ENCODE data around the gene MGAM2.

MGAM2 gene

DNA sequence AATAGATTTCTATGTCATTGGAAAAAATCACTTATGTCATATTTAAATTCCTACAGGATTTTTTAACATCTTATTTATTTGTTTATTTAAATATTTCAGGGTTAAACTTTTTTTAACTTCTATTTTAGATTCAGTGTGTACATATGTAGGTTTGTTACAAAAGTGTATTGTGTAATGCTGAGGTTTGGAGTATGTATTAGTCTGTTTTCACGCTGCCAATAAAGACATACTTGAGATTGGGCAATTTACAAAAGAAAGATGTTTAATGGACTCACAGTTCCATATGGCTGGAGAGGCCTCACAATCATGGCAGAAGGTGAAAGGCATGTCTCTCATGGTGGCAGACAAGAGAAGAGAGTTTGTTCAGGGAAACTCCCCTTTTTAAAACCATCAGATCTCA lies 65.4 kb downstream of the MGAM2 start:
- no peak for DNase-seq (ENCODE audit: low spot score)

DNA sequence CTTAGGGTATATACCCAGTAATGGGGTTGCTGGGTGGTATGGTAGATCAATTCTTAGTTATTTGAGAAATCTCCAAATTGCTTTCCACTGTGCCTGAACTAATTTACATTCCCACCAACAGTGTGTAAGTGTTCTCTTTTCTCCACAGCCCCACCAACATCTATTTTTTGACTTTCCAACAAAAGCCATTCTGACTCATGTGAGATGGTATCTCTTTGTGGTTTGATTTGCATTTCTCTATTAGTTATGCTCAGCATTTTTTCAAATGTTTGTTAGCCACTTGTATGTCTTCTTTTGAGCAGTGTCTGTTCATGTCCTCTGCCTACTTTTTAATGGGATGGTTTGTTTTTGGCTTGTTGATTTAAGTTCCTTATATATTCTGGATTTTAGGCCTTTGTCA lies 66.4 kb downstream of the MGAM2 start:
- DNase-seq (ENCODE audit: low spot score) = no peak

DNA sequence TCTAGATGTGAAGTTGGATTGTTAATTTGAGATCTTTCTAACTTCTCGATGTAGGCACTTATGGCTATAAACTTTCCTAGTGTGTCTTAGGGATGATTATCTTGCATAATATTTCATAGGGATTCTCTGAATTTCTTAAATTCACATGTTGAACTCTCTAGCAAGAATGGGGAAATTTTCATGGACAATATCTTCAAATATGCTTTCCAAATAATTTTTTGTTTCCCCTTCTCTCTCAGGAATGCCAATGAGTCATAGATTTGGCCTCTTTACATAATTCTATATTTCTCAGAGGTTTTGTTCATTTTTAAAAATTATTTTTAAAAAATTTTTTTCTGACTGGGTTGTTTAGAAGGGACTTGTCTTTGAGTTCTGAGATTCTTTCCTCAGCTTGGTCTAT lies 68.9 kb downstream of the MGAM2 start:
- DNase-seq (ENCODE audit: low spot score) = no peak

DNA sequence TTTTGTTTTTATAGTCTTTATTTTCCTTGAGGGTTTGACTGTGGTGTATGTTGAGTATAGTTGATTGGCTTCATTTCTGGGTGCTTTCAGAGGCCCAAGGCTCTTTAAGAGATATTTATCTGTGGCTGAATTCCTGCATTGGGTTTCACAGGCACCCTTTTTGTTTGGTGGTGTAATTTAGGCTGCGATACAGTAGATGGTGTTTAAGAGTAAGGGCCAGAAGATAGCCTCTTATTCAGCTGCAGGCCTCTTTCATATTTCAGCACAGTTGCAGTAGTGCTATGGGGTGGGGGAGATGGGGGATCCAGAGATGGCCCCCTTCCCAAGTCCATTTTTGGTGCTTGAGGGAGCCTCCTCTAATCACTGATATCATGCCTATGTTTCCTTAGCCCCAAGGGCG lies 69.7 kb downstream of the MGAM2 start:
- DNase-seq (ENCODE audit: low spot score) = no peak

DNA sequence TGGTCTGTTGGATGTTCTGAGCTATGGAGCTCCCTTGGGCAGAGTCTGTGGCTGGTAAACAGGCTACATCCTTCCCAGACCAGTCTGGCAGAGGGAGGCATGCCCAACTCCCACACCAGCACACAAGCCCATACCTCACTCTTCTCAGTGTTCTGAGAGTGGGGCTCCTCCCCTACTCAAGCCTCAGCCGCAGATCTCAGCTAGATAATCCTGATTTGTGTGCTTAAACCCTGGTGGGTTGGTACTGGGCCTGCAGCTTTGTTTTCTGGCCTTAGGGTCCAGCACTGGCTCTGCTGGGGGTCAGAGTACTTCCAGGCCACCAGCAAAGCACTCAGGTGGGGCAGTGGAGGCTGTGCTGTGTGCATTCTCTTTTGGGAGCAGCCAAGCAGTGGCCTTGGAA lies 70.4 kb downstream of the MGAM2 start:
- DNase-seq (ENCODE audit: low spot score) = no peak

DNA sequence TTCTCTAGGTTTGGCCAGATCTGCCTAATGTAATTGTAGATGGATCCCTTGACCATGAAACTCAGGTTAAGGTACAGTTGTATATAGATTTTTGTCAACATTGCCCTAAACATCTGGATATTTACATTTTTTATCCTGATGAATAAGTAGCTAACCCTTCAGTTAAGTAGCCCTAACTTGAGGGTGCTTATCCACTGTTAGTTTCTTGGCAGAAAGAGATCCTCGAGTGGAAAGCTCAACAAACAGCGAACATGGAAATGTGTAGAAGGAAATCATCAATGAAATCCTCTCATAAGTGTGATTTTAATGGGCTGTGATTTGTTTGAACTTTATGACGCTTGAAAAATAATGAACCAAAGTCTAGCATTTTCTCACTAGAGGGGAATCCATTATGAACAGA lies 73.6 kb downstream of the MGAM2 start:
- no peak for DNase-seq (ENCODE audit: low spot score)

DNA sequence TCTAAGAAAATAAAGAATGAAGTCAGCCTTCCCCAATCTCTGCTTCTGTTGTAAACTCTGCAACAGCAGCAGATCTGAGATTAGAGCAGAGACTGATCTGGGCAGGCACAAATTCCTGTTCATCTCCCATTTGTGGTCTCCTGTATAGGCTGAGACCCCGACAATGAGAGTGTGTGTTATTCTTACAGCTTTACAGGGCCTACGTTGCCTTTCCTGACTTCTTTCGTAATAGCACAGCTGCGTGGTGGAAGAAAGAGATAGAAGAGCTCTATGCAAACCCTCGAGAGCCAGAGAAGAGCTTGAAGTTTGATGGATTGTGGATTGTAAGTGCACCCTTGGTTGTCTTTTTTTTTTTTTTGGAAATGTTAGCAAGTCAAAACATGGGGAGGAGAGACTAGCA lies 74.3 kb downstream of the MGAM2 start:
- no peak for DNase-seq (ENCODE audit: low spot score)

DNA sequence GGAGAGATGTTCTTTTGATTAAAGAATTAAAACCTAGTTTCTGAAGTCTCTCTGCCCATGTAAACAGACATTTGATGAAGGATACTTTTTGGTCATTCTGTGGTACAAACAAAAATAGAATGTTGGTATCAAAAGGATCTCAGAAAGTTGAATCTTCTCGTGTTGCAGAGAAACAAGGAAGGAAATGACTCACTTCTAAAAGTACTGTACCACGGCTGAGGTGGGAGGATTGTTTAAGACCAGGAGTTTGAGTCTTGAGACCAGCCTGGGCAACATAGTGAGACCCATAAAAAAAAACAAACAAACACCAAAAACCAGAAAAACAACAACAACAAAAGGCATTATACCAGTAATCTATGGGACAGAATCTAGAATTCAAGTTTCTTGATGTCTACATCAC lies 76.6 kb downstream of the MGAM2 start:
- no peak for DNase-seq (ENCODE audit: low spot score)

DNA sequence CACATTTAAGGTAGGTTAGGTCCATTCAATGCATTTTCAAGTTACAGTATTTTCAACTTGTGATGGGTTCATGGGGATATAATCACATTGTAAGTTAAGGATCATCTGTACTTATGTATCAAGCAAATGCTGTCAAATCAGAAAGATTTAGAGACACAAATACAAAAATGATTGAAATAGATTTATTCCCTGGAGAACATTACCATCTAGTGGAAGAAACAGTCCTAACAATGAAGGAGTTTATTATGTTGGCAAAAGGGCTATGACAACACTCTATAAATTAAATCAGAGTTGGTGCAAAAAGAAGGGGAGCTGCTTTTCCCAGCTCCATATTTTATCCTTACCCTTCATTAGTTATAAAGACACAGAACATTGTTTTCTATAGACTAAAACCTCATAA lies 77.3 kb downstream of the MGAM2 start:
- no peak for DNase-seq (ENCODE audit: low spot score)

DNA sequence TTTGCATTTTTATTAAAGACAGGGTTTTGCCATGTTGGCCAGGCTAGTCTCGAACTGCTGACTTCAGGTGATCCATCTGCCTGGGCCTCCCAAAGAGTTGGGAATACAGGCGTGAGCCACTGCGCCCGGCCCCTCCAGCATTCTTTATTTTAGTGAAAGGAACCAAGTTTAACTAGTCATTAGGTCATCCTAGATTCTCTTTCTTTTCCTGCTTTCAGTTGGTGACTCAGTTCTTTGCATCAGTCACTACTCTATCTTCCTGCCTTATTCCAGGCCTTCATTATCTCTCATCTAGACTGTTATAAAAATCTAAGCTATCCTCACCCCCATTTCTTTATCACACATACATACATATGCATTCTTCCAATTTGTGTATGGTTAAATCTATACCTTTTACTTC lies 82.7 kb downstream of the MGAM2 start:
- DNase-seq (ENCODE audit: low spot score) = no peak

DNA sequence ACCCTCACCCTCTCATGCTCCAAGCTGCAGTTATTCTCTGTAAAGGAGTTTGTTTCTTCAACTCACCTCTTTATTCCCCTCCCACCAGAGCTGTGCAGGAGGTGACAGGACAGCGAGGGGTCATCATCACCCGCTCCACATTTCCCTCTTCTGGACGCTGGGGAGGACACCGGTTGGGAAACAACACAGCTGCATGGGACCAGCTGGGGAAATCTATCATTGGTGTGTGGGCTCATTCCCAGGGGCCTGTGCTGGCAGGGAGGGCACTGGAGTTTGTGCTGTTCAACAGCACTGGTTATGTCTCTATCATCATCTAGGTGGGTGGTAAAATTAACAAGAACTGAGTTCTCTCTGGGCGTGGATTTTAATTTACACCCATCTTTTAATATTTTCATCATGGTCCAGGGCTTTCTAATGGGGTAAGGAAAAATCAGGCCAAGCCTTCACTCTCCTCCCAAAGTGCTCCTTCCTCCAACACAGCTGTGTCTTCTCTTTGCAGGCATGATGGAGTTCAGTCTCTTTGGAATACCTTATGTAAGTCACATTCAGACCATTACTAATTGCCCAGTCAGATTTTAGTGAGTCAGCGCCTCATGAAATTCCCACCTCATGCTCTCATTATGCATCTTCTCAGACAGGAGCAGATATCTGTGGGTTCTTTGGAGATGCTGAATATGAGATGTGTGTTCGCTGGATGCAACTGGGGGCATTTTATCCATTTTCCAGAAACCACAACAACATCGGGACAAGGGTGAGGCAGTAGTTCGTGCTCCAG lies 84.7 kb downstream of the MGAM2 start:
- no peak for DNase-seq (ENCODE audit: low spot score)

DNA sequence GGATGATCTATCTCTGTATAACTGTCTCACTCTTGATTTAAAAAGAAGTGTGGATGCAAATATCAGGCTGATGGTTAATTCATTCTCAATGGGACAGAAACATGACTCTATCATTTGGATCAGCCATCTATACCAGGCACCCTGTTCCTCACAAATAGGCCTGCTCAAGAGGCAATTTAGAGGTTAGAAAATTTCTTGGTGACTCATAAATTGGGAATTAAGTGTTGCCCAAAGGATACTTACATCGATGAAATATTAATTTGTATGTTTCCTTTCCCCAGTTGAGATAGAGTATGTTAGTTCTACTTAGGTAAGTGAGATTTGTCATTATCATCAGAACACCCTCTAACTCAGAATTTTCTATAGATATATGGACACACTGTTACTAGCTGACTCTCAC lies 88.7 kb downstream of the MGAM2 start:
- DNase-seq (ENCODE audit: low spot score) = no peak

DNA sequence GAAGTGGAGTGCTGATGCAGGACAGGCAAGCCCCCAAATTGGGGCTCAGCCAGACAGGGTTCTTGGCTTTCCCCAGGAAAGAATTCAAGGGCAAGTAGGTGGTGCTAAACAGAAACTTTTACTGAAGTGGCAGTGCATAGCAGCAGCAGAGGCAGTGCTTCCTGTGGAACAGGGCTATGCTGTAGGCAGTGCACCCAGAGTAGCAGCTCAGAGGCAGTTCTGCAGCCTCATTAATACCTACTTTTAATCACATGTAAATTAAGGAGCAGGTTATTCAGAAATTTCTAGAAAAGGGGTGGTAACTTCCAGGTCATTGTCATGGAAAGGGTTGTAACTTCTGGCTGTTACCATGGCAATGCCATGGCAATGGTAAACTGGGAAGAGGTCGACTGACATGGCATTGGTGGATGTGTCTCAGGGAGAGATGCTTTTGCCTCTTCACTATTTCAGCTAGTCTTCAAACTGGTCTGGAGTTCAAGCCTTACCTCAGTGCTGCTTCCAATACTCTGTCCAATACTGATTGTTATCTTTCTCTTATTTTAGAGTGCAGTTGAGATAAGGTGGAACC lies 117.1 kb downstream of the MGAM2 start:
- DNase-seq (ENCODE audit: low spot score) = no peak

DNA sequence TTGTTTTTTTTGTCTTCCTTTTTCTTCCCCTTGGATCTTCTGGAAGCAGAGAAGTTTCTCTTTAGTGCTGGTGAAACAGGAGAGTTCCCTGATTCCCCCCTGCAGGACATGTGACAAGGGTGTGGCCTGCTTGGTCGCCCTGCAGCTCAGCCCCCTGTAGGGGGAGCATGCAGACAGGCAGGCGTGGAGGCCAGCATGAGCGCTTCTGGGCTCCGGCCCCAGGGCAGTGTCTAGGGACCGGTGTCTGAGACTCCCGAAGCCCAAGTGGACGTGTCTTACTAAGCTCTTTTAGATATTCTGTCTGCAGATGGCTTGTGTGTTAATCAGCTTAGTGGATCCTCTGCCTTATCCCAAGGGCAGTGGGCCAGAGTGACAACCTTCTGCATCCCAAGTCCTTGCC lies 120.2 kb downstream of the MGAM2 start:
- peak; percentile 20 for DNase-seq (ENCODE audit: low spot score)

DNA sequence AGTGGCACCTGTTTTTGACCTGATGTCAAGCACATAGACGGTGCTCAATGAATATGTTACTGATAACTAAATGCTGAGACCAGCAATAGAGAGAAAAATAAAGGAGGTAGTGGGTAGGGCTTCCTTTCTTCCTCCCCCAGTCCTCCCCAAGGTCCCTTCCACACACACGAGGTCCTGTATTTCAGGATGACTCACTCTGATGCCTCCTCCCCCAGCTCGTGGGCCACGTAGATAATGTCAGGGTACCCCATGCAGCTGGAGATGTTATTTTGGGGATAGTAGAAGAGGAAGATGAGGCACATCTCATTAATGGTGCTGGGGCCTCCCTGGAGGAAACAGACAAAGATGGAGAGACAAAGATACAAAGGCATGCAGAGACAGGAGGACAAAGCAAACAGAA lies 129.0 kb downstream of the MGAM2 start:
- no peak for DNase-seq (ENCODE audit: low spot score)

DNA sequence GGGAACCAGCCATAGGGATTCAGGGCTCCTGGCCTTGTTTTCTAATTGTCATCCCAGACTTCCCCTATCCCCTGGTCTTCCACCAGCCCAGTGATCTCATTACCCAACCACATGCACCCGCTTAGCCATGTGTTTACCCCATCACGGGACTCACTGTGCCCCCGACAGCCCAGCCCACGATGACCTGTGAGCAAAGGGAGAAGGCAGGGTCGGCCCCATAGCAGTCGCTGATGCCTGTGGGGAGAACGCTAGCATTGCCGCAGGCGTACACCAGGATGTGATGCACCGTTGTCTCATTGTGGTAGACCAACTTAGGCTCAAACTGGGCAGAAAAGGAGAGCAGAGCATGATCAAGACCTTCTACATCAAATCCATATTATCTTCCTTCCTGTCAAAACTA lies 132.3 kb downstream of the MGAM2 start:
- no peak for DNase-seq (ENCODE audit: low spot score)

DNA sequence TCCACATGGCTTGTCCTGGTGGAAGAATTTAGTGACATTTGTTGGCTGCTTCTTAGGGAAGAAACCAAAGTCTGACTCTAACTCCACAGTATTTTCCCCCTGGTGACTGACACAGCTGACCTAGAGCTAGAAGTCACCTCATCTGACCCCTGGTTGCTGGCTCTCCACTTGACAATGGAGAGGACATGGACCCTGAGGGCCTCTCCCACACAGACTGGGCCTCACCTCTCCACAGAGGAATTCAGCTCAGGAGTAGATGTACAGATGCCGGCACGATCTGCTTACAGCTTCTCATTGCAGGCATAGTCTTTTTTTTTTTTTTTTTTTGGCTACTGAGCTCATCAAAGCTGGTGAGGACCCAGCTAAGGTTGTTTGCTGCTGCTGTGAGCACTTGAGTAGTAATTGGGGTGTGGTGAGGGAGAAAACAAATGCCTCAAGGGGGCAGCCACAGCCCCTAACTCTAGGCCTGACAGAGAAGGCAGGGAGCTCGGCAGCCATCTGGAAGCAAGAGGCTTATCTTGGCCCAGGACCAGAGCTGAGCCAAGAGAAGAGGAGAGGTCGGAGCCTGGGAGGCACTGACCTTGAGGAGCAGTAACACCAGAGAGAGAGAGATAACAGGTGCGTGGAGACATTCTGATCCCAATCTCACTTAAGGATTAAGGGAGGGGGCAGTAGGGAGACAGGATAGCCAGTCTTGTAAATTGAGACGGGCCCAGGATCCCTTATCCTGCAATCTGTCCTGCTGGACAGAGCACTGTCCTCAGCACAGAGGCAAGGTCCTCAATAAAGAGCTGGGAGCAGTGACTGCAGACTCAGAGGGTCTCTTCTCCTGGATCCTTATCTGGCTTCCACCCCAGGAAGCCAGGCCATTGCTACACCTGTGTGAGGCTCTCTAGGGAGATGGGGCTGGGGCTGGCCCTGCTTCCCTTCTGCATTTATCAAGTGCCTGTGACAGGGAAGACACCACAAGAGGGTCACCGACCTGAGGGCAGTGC lies 136.9 kb downstream of the MGAM2 start:
- DNase-seq (ENCODE audit: low spot score) = peak; percentile 26

DNA sequence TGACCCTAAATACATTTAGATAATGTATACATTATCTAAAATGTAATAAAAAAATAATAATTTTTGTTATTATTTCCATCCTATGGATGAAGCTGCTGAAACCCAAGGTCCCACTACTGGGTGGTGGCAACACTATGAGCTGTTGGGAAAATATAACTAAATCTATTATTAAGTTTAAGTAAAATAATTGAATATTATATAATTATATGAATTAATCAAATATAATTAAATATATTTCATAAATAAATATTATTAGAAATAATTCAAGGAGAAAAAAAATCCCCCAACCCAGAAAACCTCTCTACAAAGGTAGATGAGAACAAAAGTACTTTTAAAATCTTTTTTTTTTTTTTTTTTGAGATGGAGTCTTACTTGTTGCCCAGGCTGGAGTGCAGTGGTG lies 138.4 kb downstream of the MGAM2 start:
- DNase-seq (ENCODE audit: low spot score) = no peak

DNA sequence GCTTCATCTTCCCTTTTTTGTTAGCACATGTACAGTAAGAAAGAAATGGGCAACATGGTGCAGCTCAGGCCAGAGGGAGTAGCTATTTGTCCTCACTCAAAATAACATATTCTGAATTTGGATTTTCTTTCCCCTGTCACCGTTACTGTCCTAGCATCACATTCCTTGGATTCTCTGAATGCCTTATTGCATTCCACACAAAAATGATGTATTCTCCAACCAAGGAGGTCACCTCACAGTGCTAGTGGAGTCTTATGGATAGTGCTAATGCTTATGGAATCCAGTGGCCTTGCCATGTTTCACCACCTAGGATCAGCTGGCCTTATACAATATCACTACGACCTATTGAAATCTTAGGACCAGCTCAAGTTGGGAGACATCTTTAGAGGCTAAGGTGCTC lies 139.2 kb downstream of the MGAM2 start:
- no peak for DNase-seq (ENCODE audit: low spot score)

DNA sequence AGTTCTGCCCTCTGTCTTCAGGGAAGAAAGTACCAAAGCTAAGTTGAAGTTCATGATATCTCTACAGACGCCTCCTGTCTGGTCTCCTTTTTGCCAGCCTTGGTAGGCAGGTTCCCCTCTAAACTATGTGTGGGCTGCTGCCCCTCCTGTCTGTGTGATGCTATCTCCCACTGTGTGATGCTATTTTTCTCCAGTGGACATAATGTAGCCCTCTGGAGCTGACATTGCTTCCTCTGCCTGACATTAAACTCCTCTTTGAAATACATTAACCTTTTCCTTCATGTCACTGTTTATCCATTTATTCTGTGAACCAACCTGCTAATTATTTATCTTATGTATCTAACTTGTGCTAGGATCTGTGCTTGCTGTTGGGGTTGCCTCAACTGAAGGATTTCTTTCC lies 146.4 kb downstream of the MGAM2 start, which contains the start of gene PRSS58:
Gene PRSS58 (minus strand): TSS at position 101 of the 400 bp plus-strand sequence. CDS start 351 bp downstream, outside the sequence.
- no peak for DNase-seq (ENCODE audit: low spot score)

DNA sequence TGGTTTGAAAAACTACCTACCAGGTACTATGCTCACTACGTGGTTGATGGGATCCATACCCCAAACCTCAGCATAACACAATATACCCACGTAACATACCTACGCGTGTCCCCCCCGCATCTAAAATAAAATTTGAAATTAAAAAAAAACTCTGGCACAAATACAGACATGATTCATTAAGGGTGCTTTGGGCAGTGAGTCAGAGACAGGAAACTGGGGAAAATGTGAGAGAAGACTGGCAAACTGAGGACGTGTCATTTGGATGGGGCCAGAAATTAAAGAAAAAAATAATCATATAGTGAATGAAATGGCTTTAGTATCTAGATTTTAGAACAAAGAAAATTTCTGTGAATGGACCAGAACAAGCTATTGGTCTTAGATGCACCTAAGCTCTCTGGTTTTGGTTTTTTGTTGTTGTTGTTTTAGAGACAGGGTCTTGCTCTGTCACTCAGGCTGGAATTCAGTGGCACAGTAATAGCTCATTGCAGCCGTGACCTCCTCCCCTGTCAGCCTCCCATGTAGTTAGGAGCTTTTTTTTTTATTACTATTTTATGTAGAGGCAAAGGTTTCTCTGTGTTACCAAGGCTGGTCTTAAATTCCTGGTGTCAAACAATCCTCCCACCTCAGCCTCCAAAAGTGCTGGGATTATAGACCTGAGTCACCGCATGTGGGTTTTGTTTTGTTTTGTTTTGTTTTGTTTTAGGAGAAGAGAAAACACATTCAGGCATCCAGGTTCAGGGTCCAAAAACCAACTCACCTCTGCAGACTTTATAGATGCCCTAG lies 152.3 kb downstream of the MGAM2 start:
- DNase-seq (ENCODE audit: low spot score) = no peak

All from SK-N-DZ (cell line).